PC-3 (cell line): Measurements from ENCODE around the gene CLDN2. TPM values are rescaled to one million over a fixed set of nuclear protein-coding genes. Genes with fewer than 3 reads are reported as not detected.

Source experiments
- ATAC-seq: fragments of 200-7000 bp; cut with Tn5 transposase; 2 replicates; pipeline ENCODE4 v1.9.1; 2020; ENCODE audit warnings: mild to moderate bottlenecking, moderate library complexity
- BruUV-seq: library from RNA; stranded (reverse); fragments of 400-500 nt; replicated peaks from 2 replicates; lab custom pipeline; 2021; lab: Mats Ljungman, UMichigan
- CTCF ChIA-PET: fragments of 300-600 bp; sonication (Branson Sonifier 250); formaldehyde crosslinking; loops from one replicate; lab custom pipeline; 2022; ENCODE audit warnings: antibody characterized with exemption; lab: Charles Lee
- POLR2A ChIA-PET: fragments of 300-600 bp; sonication (Branson Sonifier 250); formaldehyde crosslinking; loops from one replicate; lab custom pipeline; 2022; ENCODE audit warnings: antibody characterized with exemption; ENCODE audit not compliant: unreplicated experiment; lab: Charles Lee
- DNase-seq: peaks from one replicate; pipeline ENCODE4 v3.0.0-alpha.2; 2015
- H2AFZ ChIP-seq: fragments of 300-600 bp; sonication (generic); 2 replicates; pipeline ENCODE4 v1.6.0; 2016; ENCODE audit warnings: antibody characterized with exemption, low read length
- H3F3A ChIP-seq: fragments of 300-600 bp; sonication (generic); one replicate; pipeline ENCODE4 v1.6.0; 2017; ENCODE audit warnings: antibody characterized with exemption, low read length, control low read depth, mild to moderate bottlenecking; ENCODE audit not compliant: unreplicated experiment
- H3K27ac ChIP-seq: fragments of 300-600 bp; sonication (generic); 2 replicates; pipeline ENCODE4 v1.5.1; 2016; ENCODE audit warnings: mild to moderate bottlenecking, low read length
- H3K27me3 ChIP-seq: fragments of 300-600 bp; sonication (generic); 2 replicates; pipeline ENCODE4 v1.6.1; 2016; ENCODE audit warnings: low read length, mixed read lengths
- H3K36me3 ChIP-seq: fragments of 300-600 bp; sonication (generic); 2 replicates; pipeline ENCODE4 v1.6.1; 2016; ENCODE audit warnings: low read depth, mixed run types, low read length, mixed read lengths
- H3K4me1 ChIP-seq: fragments of 300-600 bp; sonication (generic); 2 replicates; pipeline ENCODE4 v1.5.1; 2016; ENCODE audit warnings: low read length; ENCODE audit not compliant: insufficient read depth
- H3K4me2 ChIP-seq: fragments of 300-600 bp; sonication (generic); 2 replicates; pipeline ENCODE4 v1.6.0; 2016; ENCODE audit warnings: low read length
- H3K4me3 ChIP-seq: fragments of 300-600 bp; sonication (generic); 2 replicates; pipeline ENCODE4 v1.5.1; 2016; ENCODE audit warnings: mild to moderate bottlenecking, low read length, mixed read lengths
- H3K79me2 ChIP-seq: fragments of 300-600 bp; sonication (generic); 2 replicates; pipeline ENCODE4 v1.6.1; 2017; ENCODE audit warnings: low read length, mixed read lengths
- H3K9ac ChIP-seq: fragments of 300-600 bp; sonication (generic); 2 replicates; pipeline ENCODE4 v1.6.0; 2016; ENCODE audit warnings: mild to moderate bottlenecking, low read length
- H3K9me2 ChIP-seq: fragments of 300-600 bp; sonication (generic); replicated peaks from 2 replicates; pipeline ENCODE4 v1.6.1; 2016; ENCODE audit warnings: mixed run types, low read length, mixed read lengths
- H3K9me3 ChIP-seq: fragments of 300-600 bp; sonication (generic); 2 replicates; pipeline ENCODE4 v1.6.1; 2016; ENCODE audit warnings: low read length, mixed read lengths
- H4K20me1 ChIP-seq: fragments of 300-600 bp; sonication (generic); 2 replicates; pipeline ENCODE4 v1.6.1; 2016; ENCODE audit warnings: low read length, mixed read lengths
- CTCF ChIP-seq: fragments of 300-600 bp; sonication (generic); conservative IDR thresholded peaks from 2 replicates; pipeline ENCODE4 v1.5.1; 2017; ENCODE audit warnings: antibody characterized with exemption, low read depth, mild to moderate bottlenecking, low read length
- EZH2 ChIP-seq: fragments of 300-600 bp; sonication (generic); IDR thresholded peaks from one replicate; pipeline ENCODE4 v1.6.1; 2017; ENCODE audit warnings: antibody characterized with exemption, mild to moderate bottlenecking, low read length; ENCODE audit not compliant: unreplicated experiment
- EZH2phosphoT487 ChIP-seq: fragments of 300-600 bp; sonication (generic); IDR thresholded peaks from 2 replicates; pipeline ENCODE4 v1.6.1; 2018; ENCODE audit warnings: mild to moderate bottlenecking, antibody characterized with exemption, low read length, borderline replicate concordance
- intact Hi-C: fragments of 100-400 bp; cut with micrococcal nuclease; formaldehyde crosslinking; loops from 2 replicates; pipeline ENCODE4 v1.9.0; 2023
- total RNA-seq: library from RNA; depleted of rRNA; stranded (reverse); fragments of >200 nt; gene quantifications from 2 replicates; pipeline ENCODE4 v1.2.3, GENCODE V29; 2014

Gene CLDN2
- total RNA-seq, 1 experiment from 2014 or later, result not detected

- H3K79me2 ChIP-seq, result no peaks in the 10 kb centered on the region
- no peak overlapping the region for H3K4me3 ChIP-seq
- intact Hi-C loops, result no loop called here
- peaks cover 25% of the 10 kb centered on the region for H3K4me1 ChIP-seq
- no peaks in the 10 kb centered on the region for H3K27me3 ChIP-seq
- DNase-seq (no peak), ATAC-seq (no peak)
- H3K27ac ChIP-seq, result no peak overlapping the region
- H3K36me3 ChIP-seq, result no peaks in the 10 kb centered on the region
- H4K20me1 ChIP-seq, result no peaks in the 10 kb centered on the region
- no peak overlapping the region for H2AFZ ChIP-seq
- H3K9ac ChIP-seq, result no peak overlapping the region
- POLR2A ChIA-PET, result no interaction called here
- H3K9me3 ChIP-seq, result no peaks in the 10 kb centered on the region
- no TSS peak for BruUV-seq
- TF ChIP-seq EZH2, result no peak
- no peak for TF ChIP-seq CTCF
- TF ChIP-seq EZH2phosphoT487, result no peak
- H3K9me2 ChIP-seq, result no peaks in the 10 kb centered on the region
- H3F3A ChIP-seq, result no peaks in the 10 kb centered on the region
- CTCF ChIA-PET, result interaction anchor here (1.0 kb wide), 1 partner anchor 58 kb away, joined by 3 read pairs; no protein-coding TSS in a partner anchor
- no peak overlapping the region for H3K4me2 ChIP-seq
Measured at GRCh38 chrX:106901341-106901740, 18.9 kb upstream of the CLDN2 start.

- ATAC-seq (no peak), DNase-seq (no peak)
- Histone ChIP-seq H3K27me3 (no peaks in the 10 kb centered on the region), H3K36me3 (no peaks in the 10 kb centered on the region), H3F3A (no peaks in the 10 kb centered on the region), H3K79me2 (no peaks in the 10 kb centered on the region), H3K4me2 (no peak overlapping the region), H3K4me3 (no peak overlapping the region), H4K20me1 (no peaks in the 10 kb centered on the region), H3K4me1 (peaks cover 24% of the 10 kb centered on the region), H3K9me2 (no peaks in the 10 kb centered on the region), H3K9me3 (no peaks in the 10 kb centered on the region), H2AFZ (no peak overlapping the region), H3K27ac (no peak overlapping the region), H3K9ac (no peak overlapping the region)
- CTCF ChIA-PET, result interaction anchor here (1.0 kb wide), 1 partner anchor 58 kb away, joined by 3 read pairs; no protein-coding TSS in a partner anchor
- POLR2A ChIA-PET, result no interaction called here
- no TSS peak for BruUV-seq
- intact Hi-C loops, result no loop called here
- no peak for TF ChIP-seq EZH2phosphoT487
- no peak for TF ChIP-seq CTCF
- TF ChIP-seq EZH2, result no peak
Measured at GRCh38 chrX:106901781-106902219, 18.4 kb upstream of the CLDN2 start.

- H3K27ac ChIP-seq, result no peak overlapping the region
- no TSS peak for BruUV-seq
- H3K9me2 ChIP-seq, result no peaks in the 10 kb centered on the region
- ChIA-PET POLR2A (no interaction called here), CTCF (no interaction called here)
- H2AFZ ChIP-seq, result no peak overlapping the region
- ATAC-seq (no peak), DNase-seq (no peak)
- no peak overlapping the region for H3K4me3 ChIP-seq
- intact Hi-C loops, result no loop called here
- H3K4me1 ChIP-seq, result peaks cover 16% of the 10 kb centered on the region
- no peak overlapping the region for H3K9ac ChIP-seq
- no peak overlapping the region for H3K4me2 ChIP-seq
- no peaks in the 10 kb centered on the region for H3K27me3 ChIP-seq
- no peaks in the 10 kb centered on the region for H4K20me1 ChIP-seq
- H3K36me3 ChIP-seq, result no peaks in the 10 kb centered on the region
- TF ChIP-seq CTCF, result no peak
- H3K79me2 ChIP-seq, result no peaks in the 10 kb centered on the region
- no peaks in the 10 kb centered on the region for H3F3A ChIP-seq
- H3K9me3 ChIP-seq, result no peaks in the 10 kb centered on the region
Measured at GRCh38 chrX:106902684-106903083, 17.5 kb upstream of the CLDN2 start.
